B cell (primary cell): ENCODE measurements around the gene DISP3. TPM values are rescaled to one million over a fixed set of nuclear protein-coding genes. Genes with fewer than 3 reads are reported as not detected.

Experiments used
- ATAC-seq: fragments of 200-7000 bp; cut with Tn5 transposase; one replicate; pipeline ENCODE4 v1.10.0; 2021; ENCODE audit warnings: low read depth, mild to moderate bottlenecking, moderate number of reproducible peaks, moderate library complexity
- CTCF ChIA-PET: fragments of 350-600 bp; sonication (Branson Sonifier 250); formaldehyde crosslinking; loops from one replicate; lab custom pipeline; 2021; ENCODE audit warnings: antibody characterized with exemption, inconsistent platforms; lab: Charles Lee
- POLR2A ChIA-PET: fragments of 350-600 bp; sonication (Branson Sonifier 250); formaldehyde crosslinking; loops from one replicate; lab custom pipeline; 2021; ENCODE audit warnings: antibody characterized with exemption; lab: Charles Lee
- DNase-seq: peaks from one replicate; pipeline ENCODE4 v3.0.0; 2013
- H2AFZ ChIP-seq: 2 replicates; pipeline ENCODE4 v1.6.1; 2012; ENCODE audit warnings: mild to moderate bottlenecking, low read depth, low read length; ENCODE audit not compliant: insufficient read depth, poor library complexity, severe bottlenecking
- H3K27ac ChIP-seq, 2 donors: 1 replicate in 1 of 2; 2 replicates in 1 of 2; pipeline ENCODE4 v1.5.1; 2012 to 2013; ENCODE audit warnings: low read length in 2 of 2, mild to moderate bottlenecking in 2 of 2, moderate library complexity in 1 of 2
- H3K27me3 ChIP-seq, 4 experiments: fragments of 200-600 bp in 1 of 4; sonication (generic) in 1 of 4; replicated peaks in 1 of 4; 1 replicate in 2 of 4; 2 replicates in 2 of 4; pipeline versions ENCODE4 v1.6.1 to v1.7.0; 2013 to 2016; ENCODE audit warnings: low read length in 3 of 4, mild to moderate bottlenecking in 2 of 4, mixed read lengths in 1 of 4, moderate library complexity in 1 of 4; ENCODE audit not compliant: insufficient read depth in 4 of 4, control insufficient read depth in 3 of 4; ENCODE audit errors: control extremely low read depth in 1 of 4
- H3K36me3 ChIP-seq, 2 experiments: replicated peaks in 1 of 2; 1 replicate in 1 of 2; 2 replicates in 1 of 2; pipeline versions ENCODE4 v1.6.1 to v1.7.1; 2013; ENCODE audit warnings: low read length in 1 of 2; ENCODE audit not compliant: insufficient read depth in 2 of 2, control insufficient read depth in 1 of 2; ENCODE audit errors: control extremely low read depth in 1 of 2, extremely low read depth in 1 of 2
- H3K4me1 ChIP-seq, 2 donors: fragments of 200-600 bp in 1 of 2; sonication (generic) in 1 of 2; 1 replicate in 1 of 2; 2 replicates in 1 of 2; pipeline versions ENCODE4 v1.5.1 to v1.6.1; 2013 to 2017; ENCODE audit warnings: low read length in 2 of 2; ENCODE audit not compliant: control insufficient read depth in 2 of 2, insufficient read depth in 2 of 2
- H3K4me2 ChIP-seq: replicated peaks from 2 replicates; pipeline ENCODE3; 2012; ENCODE audit warnings: mild to moderate bottlenecking, low read depth, low read length; ENCODE audit not compliant: poor library complexity, severe bottlenecking
- H3K4me3 ChIP-seq, 5 experiments: fragments of 200-600 bp in 1 of 5; sonication (generic) in 1 of 5; 1 replicate in 3 of 5; 2 replicates in 2 of 5; pipeline versions ENCODE4 v1.5.1 to v1.7.0; 2011 to 2016; ENCODE audit warnings: low read length in 4 of 5, mild to moderate bottlenecking in 4 of 5, low read depth in 2 of 5, control low read depth in 1 of 5, moderate library complexity in 1 of 5; ENCODE audit not compliant: insufficient read depth in 1 of 5; ENCODE audit errors: control extremely low read depth in 1 of 5, extremely low read depth in 1 of 5
- H3K79me2 ChIP-seq: fragments of 200-600 bp; sonication (generic); one replicate; pipeline ENCODE4 v1.6.0; 2016; ENCODE audit warnings: low read length; ENCODE audit not compliant: control insufficient read depth, insufficient read depth
- H3K9ac ChIP-seq: fragments of 200-600 bp; sonication (generic); 2 replicates; pipeline ENCODE4 v1.6.1; 2017; ENCODE audit warnings: mild to moderate bottlenecking, low read length, moderate library complexity
- H3K9me3 ChIP-seq, 3 donors: one replicate each; pipeline versions ENCODE4 v1.6.1 to v1.7.1; 2013; ENCODE audit warnings: low read length in 2 of 3; ENCODE audit not compliant: control insufficient read depth in 2 of 3, insufficient read depth in 1 of 3; ENCODE audit errors: control extremely low read depth in 1 of 3
- H4K20me1 ChIP-seq: 2 replicates; pipeline ENCODE4 v1.6.0; 2012; ENCODE audit warnings: mild to moderate bottlenecking, low read length; ENCODE audit not compliant: insufficient read depth, control insufficient read depth, poor library complexity, severe bottlenecking
- H3K27ac Mint-ChIP-seq: one replicate; pipeline ENCODE4 v1.8.0; 2021; ENCODE audit warnings: mixed read lengths
- H3K27me3 Mint-ChIP-seq: one replicate; pipeline ENCODE4 v1.8.0; 2021; ENCODE audit warnings: mixed read lengths
- H3K4me1 Mint-ChIP-seq: one replicate; pipeline ENCODE4 v1.8.0; 2021; ENCODE audit warnings: mixed read lengths
- H3K4me3 Mint-ChIP-seq: one replicate; pipeline ENCODE4 v1.8.0; 2021; ENCODE audit warnings: mixed read lengths
- H3K9me3 Mint-ChIP-seq: one replicate; pipeline ENCODE4 v1.8.0; 2022; ENCODE audit warnings: mixed read lengths; ENCODE audit not compliant: insufficient read depth
- EZH2 ChIP-seq: IDR thresholded peaks from 2 replicates; pipeline ENCODE4 v1.6.1; 2012; ENCODE audit warnings: borderline replicate concordance, low read depth, mild to moderate bottlenecking, moderate library complexity, low read length; ENCODE audit not compliant: insufficient read depth, poor library complexity, severe bottlenecking
- WGBS: methylation state at CpG from one replicate; pipeline ENCODE4 v1.1.5; 2013; ENCODE audit warnings: missing lambda C conversion rate; ENCODE audit not compliant: insufficient coverage; 5-methylcytosine and 5-hydroxymethylcytosine counted together
- intact Hi-C: fragments of 100-400 bp; cut with micrococcal nuclease; formaldehyde crosslinking; loops from one replicate; pipeline ENCODE4 v1.10.0; 2022
- polyA plus RNA-seq: library from polyadenylated mRNA; depleted of rRNA; stranded (reverse); fragments of >200 nt; gene quantifications from 2 replicates; pipeline ENCODE4 v1.2.3, GENCODE V29; 2012
- total RNA-seq, 2 donors: library from RNA; stranded (reverse); fragments of 120-200 nt in 1 of 2; gene quantifications; 1 replicate in 1 of 2; 2 replicates in 1 of 2; pipeline versions ENCODE4 v1.2.3 to v1.2.4, GENCODE V29; 2013 to 2022
- TF ChIP-seq, protein P1 (sequence below): fragments of 200-600 bp; IDR thresholded peaks from one replicate; pipeline ENCODE4 v1.8.0; 2022; ENCODE audit warnings: antibody characterized with exemption, mild to moderate bottlenecking

The DISP3 gene
- total and polyA plus RNA-seq, 2 donors (not counting 1 experiment from before 2014, with no cell fraction given): 0.25 to 1.6 TPM

DNA sequence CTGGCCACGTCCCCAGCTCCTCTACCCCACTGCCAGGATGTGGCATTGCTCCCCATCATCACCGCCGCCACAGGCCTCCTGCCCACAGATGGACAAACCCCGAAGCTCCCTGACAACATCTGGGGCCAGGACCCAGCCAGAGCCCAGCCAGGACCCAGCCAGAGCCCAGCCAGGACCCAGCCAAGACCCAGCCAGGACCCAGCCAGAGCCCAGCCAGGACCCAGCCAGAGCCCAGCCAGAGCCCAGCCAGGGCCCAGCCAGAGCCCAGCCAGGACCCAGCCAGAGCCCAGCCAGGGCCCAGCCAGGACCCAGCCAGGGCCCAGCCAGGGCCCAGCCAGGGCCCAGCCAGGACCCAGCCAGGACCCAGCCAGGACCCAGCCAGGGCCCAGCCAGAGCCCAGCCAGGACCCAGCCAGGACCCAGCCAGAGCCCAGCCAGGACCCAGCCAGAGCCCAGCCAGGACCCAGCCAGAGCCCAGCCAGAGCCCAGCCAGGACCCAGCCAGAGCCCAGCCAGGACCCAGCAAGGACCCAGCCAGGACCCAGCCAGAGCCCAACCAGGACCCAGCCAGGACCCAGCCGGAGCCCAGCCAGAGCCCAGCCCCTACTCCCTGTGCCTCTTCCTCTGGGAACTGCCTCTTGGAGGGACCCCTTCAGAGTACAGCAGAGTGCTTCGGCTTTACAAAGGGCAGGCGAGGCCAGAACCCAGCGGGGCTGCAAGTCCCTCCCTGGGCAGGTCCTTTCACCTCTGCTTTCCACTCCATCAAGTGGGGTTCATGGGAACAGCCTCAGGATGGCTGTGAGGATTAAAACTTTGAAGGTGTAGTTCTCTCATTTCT, 43.7 kb downstream of the DISP3 start:
- H3K27me3 Mint-ChIP-seq: no peaks in the 10 kb centered on the region
- CTCF ChIA-PET: no interaction called here
- H3K4me3 ChIP-seq: no peak overlapping the region
- H3K27me3 ChIP-seq: no peaks in the 10 kb centered on the region
- no peak overlapping the region for H3K4me2 ChIP-seq
- no peaks in the 10 kb centered on the region for H4K20me1 ChIP-seq
- no peak overlapping the region for H3K27ac ChIP-seq
- H3K4me3 Mint-ChIP-seq: no peak overlapping the region
- ATAC-seq: no peak
- 64% methylated on average over 5 of the region's 8 CpGs for WGBS
- H3K79me2 ChIP-seq: no peaks in the 10 kb centered on the region
- H3K9me3 Mint-ChIP-seq: no peaks in the 10 kb centered on the region
- no peak overlapping the region for H3K27ac Mint-ChIP-seq
- no peaks in the 10 kb centered on the region for H3K9me3 ChIP-seq
- TF ChIP-seq EZH2: no peak
- TF ChIP-seq, protein P1, sequence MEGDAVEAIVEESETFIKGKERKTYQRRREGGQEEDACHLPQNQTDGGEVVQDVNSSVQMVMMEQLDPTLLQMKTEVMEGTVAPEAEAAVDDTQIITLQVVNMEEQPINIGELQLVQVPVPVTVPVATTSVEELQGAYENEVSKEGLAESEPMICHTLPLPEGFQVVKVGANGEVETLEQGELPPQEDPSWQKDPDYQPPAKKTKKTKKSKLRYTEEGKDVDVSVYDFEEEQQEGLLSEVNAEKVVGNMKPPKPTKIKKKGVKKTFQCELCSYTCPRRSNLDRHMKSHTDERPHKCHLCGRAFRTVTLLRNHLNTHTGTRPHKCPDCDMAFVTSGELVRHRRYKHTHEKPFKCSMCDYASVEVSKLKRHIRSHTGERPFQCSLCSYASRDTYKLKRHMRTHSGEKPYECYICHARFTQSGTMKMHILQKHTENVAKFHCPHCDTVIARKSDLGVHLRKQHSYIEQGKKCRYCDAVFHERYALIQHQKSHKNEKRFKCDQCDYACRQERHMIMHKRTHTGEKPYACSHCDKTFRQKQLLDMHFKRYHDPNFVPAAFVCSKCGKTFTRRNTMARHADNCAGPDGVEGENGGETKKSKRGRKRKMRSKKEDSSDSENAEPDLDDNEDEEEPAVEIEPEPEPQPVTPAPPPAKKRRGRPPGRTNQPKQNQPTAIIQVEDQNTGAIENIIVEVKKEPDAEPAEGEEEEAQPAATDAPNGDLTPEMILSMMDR: no peak
- DNase-seq: no peak
- POLR2A ChIA-PET: no interaction called here
- H3K9ac ChIP-seq: no peak overlapping the region
- no peaks in the 10 kb centered on the region for H3K36me3 ChIP-seq
- intact Hi-C loops: no loop called here
- H3K4me1 ChIP-seq: no peaks in the 10 kb centered on the region
- H2AFZ ChIP-seq: no peak overlapping the region
- no peaks in the 10 kb centered on the region for H3K4me1 Mint-ChIP-seq

DNA sequence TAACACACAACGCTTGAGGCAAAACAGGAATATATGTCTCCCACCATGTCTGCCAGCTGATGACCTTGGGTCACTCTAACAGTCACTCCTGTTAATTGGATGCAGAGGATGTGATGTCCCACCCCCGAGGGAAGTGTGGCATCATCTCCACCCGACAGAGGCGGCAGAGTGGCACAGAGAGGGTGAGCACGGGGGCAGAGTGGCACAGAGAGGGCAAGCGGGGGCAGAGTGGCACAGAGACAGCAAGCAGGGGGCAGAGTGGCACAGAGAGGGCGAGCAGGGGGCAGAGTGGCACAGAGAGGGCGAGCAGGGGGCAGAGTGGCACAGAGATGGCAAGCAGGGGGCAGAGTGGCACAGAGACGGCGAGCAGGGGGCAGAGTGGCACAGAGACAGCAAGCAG, 44.3 kb downstream of the DISP3 start:
- H3K36me3 ChIP-seq: no peaks in the 10 kb centered on the region
- ATAC-seq (no peak), DNase-seq (no peak)
- TF ChIP-seq, protein P1: no peak
- TF ChIP-seq EZH2: no peak
- H3K27ac ChIP-seq: no peak overlapping the region
- no peak overlapping the region for H3K9ac ChIP-seq
- Mint-ChIP-seq H3K27me3 (no peaks in the 10 kb centered on the region), H3K9me3 (no peaks in the 10 kb centered on the region), H3K27ac (no peak overlapping the region), H3K4me3 (no peak overlapping the region), H3K4me1 (no peaks in the 10 kb centered on the region)
- no peak overlapping the region for H2AFZ ChIP-seq
- H3K4me2 ChIP-seq: no peak overlapping the region
- no peak overlapping the region for H3K4me3 ChIP-seq
- intact Hi-C loops: no loop called here
- H3K9me3 ChIP-seq: no peaks in the 10 kb centered on the region
- H3K4me1 ChIP-seq: no peaks in the 10 kb centered on the region
- no peaks in the 10 kb centered on the region for H3K79me2 ChIP-seq
- WGBS: 86% methylated on average over 10 of the region's 10 CpGs
- H3K27me3 ChIP-seq: no peaks in the 10 kb centered on the region
- ChIA-PET POLR2A (no interaction called here), CTCF (no interaction called here)
- no peaks in the 10 kb centered on the region for H4K20me1 ChIP-seq
